ENCODE measurements around the gene STRAP.

GRCh38 chr12:15928346-15928745, 46.2 kb downstream of the STRAP start:
- TF ChIP-seq CTCF (IDR thresholded peaks at IDR 0.05; ENCODE audit: insufficient read depth, low read length, poor library complexity, severe bottlenecking) (no peak), EZH2phosphoT487 (conservative IDR thresholded peaks at IDR 0.05; ENCODE audit: low read length) (no peak)
